HL-60 (cell line): ENCODE measurements around the gene SEMG1.

ENCODE experiments used
- DNase-seq, 2 experiments: peaks; one replicate each; pipeline ENCODE4 v3.0.0-alpha.2; 2010 to 2020; ENCODE audit warnings: low read depth in 1 of 2, low spot score in 1 of 2
- H3K27ac ChIP-seq: fragments of 250-450 bp; sonication (Bioruptor Pico); replicated peaks from 2 replicates; pipeline ENCODE4 v1.5.1; 2020; ENCODE audit warnings: mild to moderate bottlenecking, moderate library complexity
- H3K27me3 ChIP-seq: fragments of 250-450 bp; sonication (Bioruptor Pico); 2 replicates; pipeline ENCODE4 v1.5.1; 2021; ENCODE audit warnings: mild to moderate bottlenecking, moderate library complexity; ENCODE audit not compliant: insufficient read depth, poor library complexity, severe bottlenecking
- H3K4me3 ChIP-seq: replicated peaks from 2 replicates; pipeline ENCODE4 v1.5.1; 2011; ENCODE audit warnings: mild to moderate bottlenecking, control low read depth, low read length; ENCODE audit not compliant: insufficient read depth
- GABPA ChIP-seq: IDR thresholded peaks from 2 replicates; pipeline ENCODE4 v1.6.1; 2012; ENCODE audit warnings: low read depth
- POLR2AphosphoS5 ChIP-seq: IDR thresholded peaks from 2 replicates; pipeline ENCODE4 v1.6.1; 2012; ENCODE audit warnings: low read depth
- REST ChIP-seq: IDR thresholded peaks from 2 replicates; pipeline ENCODE4 v1.6.1; 2012; ENCODE audit warnings: low read depth; ENCODE audit not compliant: insufficient replicate concordance
- SPI1 ChIP-seq: IDR thresholded peaks from 2 replicates; pipeline ENCODE4 v1.6.1; 2012; ENCODE audit warnings: low read depth, mild to moderate bottlenecking, borderline replicate concordance
- TF ChIP-seq, protein P1 (sequence below): IDR thresholded peaks from one replicate; pipeline ENCODE4 v1.5.1; 2011; ENCODE audit warnings: low read length, control low read depth, inconsistent platforms; ENCODE audit not compliant: insufficient read depth

The SEMG1 gene

DNA sequence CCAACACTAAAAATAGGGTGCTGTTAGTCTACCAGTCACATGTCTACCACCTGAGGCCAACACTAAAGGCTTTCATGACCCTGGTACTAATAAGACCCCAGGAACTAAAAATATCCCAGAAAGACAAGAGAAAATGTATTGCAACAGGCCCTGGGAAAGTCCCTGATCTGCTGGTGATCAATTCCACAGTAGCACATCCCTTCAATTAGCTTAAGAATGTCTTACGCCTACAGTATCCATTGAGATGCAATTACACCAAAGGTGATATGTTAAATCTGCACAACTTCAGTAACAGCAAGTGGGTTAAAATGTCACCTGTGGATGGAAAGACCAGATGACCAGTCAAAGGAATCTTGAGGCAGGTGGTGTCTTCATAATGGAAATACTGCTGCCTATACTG lies 3.1 kb downstream of the SEMG1 start:
- no peak for TF ChIP-seq GABPA
- no peak overlapping the region for H3K27ac ChIP-seq
- no peak overlapping the region for H3K4me3 ChIP-seq
- peaks cover 2% of the 10 kb centered on the region for H3K27me3 ChIP-seq
- DNase-seq = no peak

GRCh38 chr20:45211569-45212474 lies 5.0 kb downstream of the SEMG1 start:
- TF ChIP-seq, protein P1, sequence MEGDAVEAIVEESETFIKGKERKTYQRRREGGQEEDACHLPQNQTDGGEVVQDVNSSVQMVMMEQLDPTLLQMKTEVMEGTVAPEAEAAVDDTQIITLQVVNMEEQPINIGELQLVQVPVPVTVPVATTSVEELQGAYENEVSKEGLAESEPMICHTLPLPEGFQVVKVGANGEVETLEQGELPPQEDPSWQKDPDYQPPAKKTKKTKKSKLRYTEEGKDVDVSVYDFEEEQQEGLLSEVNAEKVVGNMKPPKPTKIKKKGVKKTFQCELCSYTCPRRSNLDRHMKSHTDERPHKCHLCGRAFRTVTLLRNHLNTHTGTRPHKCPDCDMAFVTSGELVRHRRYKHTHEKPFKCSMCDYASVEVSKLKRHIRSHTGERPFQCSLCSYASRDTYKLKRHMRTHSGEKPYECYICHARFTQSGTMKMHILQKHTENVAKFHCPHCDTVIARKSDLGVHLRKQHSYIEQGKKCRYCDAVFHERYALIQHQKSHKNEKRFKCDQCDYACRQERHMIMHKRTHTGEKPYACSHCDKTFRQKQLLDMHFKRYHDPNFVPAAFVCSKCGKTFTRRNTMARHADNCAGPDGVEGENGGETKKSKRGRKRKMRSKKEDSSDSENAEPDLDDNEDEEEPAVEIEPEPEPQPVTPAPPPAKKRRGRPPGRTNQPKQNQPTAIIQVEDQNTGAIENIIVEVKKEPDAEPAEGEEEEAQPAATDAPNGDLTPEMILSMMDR = no peak
- TF ChIP-seq GABPA (no peak), SPI1 (no peak), REST (no peak), POLR2AphosphoS5 (no peak)
- Histone ChIP-seq H3K27ac (no peak overlapping the region), H3K4me3 (no peak overlapping the region), H3K27me3 (no peaks in the 10 kb centered on the region)
- no peak for DNase-seq

DNA sequence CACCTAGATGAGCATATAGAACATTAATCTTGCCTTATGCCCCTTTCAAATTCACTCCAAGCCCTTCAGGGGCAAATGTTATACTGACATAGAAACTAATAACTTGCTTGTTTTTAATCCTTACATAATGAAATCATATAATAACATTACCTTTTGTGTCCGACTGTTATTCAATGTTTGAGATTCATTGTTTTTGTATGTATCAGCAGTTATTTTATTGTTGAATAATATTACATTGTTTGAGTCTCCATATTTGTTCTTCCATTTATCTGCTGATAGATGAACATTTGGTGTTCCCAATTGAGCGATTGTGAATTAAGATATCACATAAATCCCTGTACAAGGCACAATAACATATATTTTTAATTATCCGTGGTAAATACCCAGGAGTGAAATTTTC lies 6.0 kb downstream of the SEMG1 start:
- Histone ChIP-seq H3K4me3 (no peak overlapping the region), H3K27me3 (no peaks in the 10 kb centered on the region), H3K27ac (no peak overlapping the region)
- TF ChIP-seq GABPA = no peak
- TF ChIP-seq, protein P1 = no peak
- no peak for TF ChIP-seq SPI1
- TF ChIP-seq REST = no peak
- TF ChIP-seq POLR2AphosphoS5 = no peak
- DNase-seq = no peak

DNA sequence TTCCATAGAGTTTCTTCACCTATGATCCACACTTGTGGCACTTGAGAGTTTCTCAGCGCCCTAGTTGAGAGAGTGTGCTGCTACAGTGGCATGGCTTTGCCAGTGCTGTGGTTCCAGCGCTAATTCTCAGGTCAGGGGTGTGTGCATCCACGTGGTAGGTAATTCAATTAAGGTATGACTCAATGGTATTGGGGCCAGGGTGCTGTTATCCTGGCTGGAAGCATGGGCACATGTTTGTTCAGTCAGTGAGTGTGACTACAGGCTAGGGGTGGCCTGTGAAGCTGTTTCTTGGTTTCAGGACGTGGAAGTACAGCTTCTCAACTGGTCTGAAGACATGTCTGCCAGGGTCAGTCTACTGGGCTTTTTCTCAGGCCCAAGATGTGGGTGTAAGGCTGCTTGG lies 11.3 kb downstream of the SEMG1 start:
- no peak for DNase-seq
- no peak overlapping the region for H3K4me3 ChIP-seq
- no peak overlapping the region for H3K27ac ChIP-seq
- TF ChIP-seq GABPA (no peak), SPI1 (no peak), POLR2AphosphoS5 (no peak), REST (no peak)
- TF ChIP-seq, protein P1 = no peak
- H3K27me3 ChIP-seq = peaks cover 3% of the 10 kb centered on the region
